ENCODE data around the gene CFAP70.

GRCh38 chr10:73251683-73252444 lies 106.8 kb downstream of the CFAP70 start:
- no peak for TF ChIP-seq CTCF (IDR thresholded peaks at IDR 0.05)
- no peak for TF ChIP-seq POLR2AphosphoS5 (IDR thresholded peaks at IDR 0.05)
- no peak for TF ChIP-seq EP300 (IDR thresholded peaks at IDR 0.05)
- no peak for TF ChIP-seq POLR2A (IDR thresholded peaks at IDR 0.05)
